Gastrocnemius medialis (tissue), 4 donors: ENCODE measurements around the gene HSPG2. TPM values are rescaled to one million over a fixed set of nuclear protein-coding genes. Genes with fewer than 3 reads are reported as not detected.

ENCODE experiments used
- ATAC-seq, 2 donors: fragments of 150-250 bp; one replicate each; pipeline ENCODE4 v1.9.1; 2016
- DNase-seq, 2 donors: peaks; one replicate each; pipeline ENCODE4 v3.0.0-alpha.2; 2019
- H3K27ac ChIP-seq, 4 donors: fragments of 200-600 bp; sonication (generic); 1 replicate in 1 of 4; 2 replicates in 3 of 4; pipeline ENCODE4 v1.5.1; 2016 to 2018; ENCODE audit warnings: mild to moderate bottlenecking in 2 of 4, moderate library complexity in 1 of 4
- H3K27me3 ChIP-seq, 3 donors: fragments of 200-600 bp; sonication (generic) in 2 of 3; 1 replicate in 1 of 3; 2 replicates in 2 of 3; pipeline versions ENCODE4 v1.5.1 to v1.6.0; 2016 to 2019; ENCODE audit warnings: mild to moderate bottlenecking in 1 of 3, moderate library complexity in 1 of 3
- H3K36me3 ChIP-seq, 2 donors: fragments of 200-600 bp; sonication (generic) in 1 of 2; one replicate each; pipeline ENCODE4 v1.5.1; 2017 to 2018
- H3K4me1 ChIP-seq, 2 donors: fragments of 200-600 bp; sonication (generic) in 1 of 2; one replicate each; pipeline ENCODE4 v1.5.1; 2016 to 2017; ENCODE audit warnings: mild to moderate bottlenecking in 2 of 2
- H3K4me3 ChIP-seq, 4 donors: fragments of 200-600 bp; sonication (generic) in 3 of 4; 1 replicate in 1 of 4; 2 replicates in 3 of 4; pipeline ENCODE4 v1.5.1; 2016 to 2019; ENCODE audit warnings: mild to moderate bottlenecking in 2 of 4
- H3K9me3 ChIP-seq, 3 donors: fragments of 200-600 bp; sonication (generic) in 2 of 3; 1 replicate in 1 of 3; 2 replicates in 2 of 3; pipeline ENCODE4 v1.5.1; 2016 to 2019
- CTCF ChIP-seq, 5 experiments: fragments of 450-650 bp in 3 of 5; fragments of 200-600 bp in 2 of 5; sonication (generic) in 2 of 5; IDR thresholded peaks in 4 of 5; conservative IDR thresholded peaks in 1 of 5; 1 replicate in 4 of 5; 2 replicates in 1 of 5; pipeline ENCODE4 v1.5.1; 2016 to 2019; ENCODE audit warnings: antibody characterized with exemption in 5 of 5, mild to moderate bottlenecking in 3 of 5, moderate library complexity in 3 of 5
- POLR2A ChIP-seq, 2 donors: fragments of 450-650 bp; IDR thresholded peaks; one replicate each; pipeline ENCODE4 v1.6.1; 2017; ENCODE audit warnings: antibody characterized with exemption in 2 of 2, mild to moderate bottlenecking in 2 of 2, moderate library complexity in 2 of 2
- in situ Hi-C, 4 donors: fragments of 200-750 bp; cut with MboI; loops; one replicate each; pipeline versions ENCODE4 v1.15.0 to v1.8.0; 2017; ENCODE audit warnings: low sequenced_read_pairs in 4 of 4
- intact Hi-C: fragments of 100-400 bp; cut with DNase I; formaldehyde crosslinking; loops from one replicate; pipeline ENCODE4 v1.15.1; 2023; ENCODE audit warnings: low total_unique reads
- total RNA-seq, 4 donors: library from RNA; depleted of rRNA; stranded (reverse); fragments of >200 nt; gene quantifications; one replicate each; pipeline versions ENCODE4 v1.1.0 to v1.2.3, GENCODE V29; 2016

The HSPG2 gene
- total RNA-seq, 4 donors from 2014 or later: 68.9 to 108 (median 83.5) TPM

GRCh38 chr1:21873761-21874160, 63.3 kb downstream of the HSPG2 start:
- H3K36me3 ChIP-seq: peaks cover 0 to 74% of the 10 kb centered on the region in 2 donors
- intact Hi-C loops (loop anchor here (5.0 kb wide), 1 partner anchor 89 kb away; no protein-coding TSS in a partner anchor), in situ Hi-C loops (loop anchor here in 2 of 4 donors (25.0 kb wide), 1 partner anchor 89 kb away; no protein-coding TSS in a partner anchor)
- DNase-seq (no peak), ATAC-seq (no peak)
- no peak overlapping the region for H3K27ac ChIP-seq
- H3K4me3 ChIP-seq: no peak overlapping the region
- TF ChIP-seq CTCF (IDR thresholded peaks at IDR 0.05 in 4 of 5, conservative IDR thresholded peaks at IDR 0.05 in 1 of 5) (no peak), POLR2A (IDR thresholded peaks at IDR 0.05) (no peak)
- no peaks in the 10 kb centered on the region for H3K9me3 ChIP-seq
- no peaks in the 10 kb centered on the region for H3K27me3 ChIP-seq
- H3K4me1 ChIP-seq: peaks cover 9% of the 10 kb centered on the region in 2 donors

GRCh38 chr1:21873174-21873573, 63.9 kb downstream of the HSPG2 start:
- no peaks in the 10 kb centered on the region for H3K27me3 ChIP-seq
- peaks cover 0 to 73% of the 10 kb centered on the region in 2 donors for H3K36me3 ChIP-seq
- DNase-seq (no peak), ATAC-seq (no peak)
- H3K4me1 ChIP-seq: peaks cover 9% of the 10 kb centered on the region in 2 donors
- in situ Hi-C loops (loop anchor here in 2 of 4 donors (25.0 kb wide), 1 partner anchor 89 kb away; no protein-coding TSS in a partner anchor), intact Hi-C loops (loop anchor here (5.0 kb wide), 1 partner anchor 89 kb away; no protein-coding TSS in a partner anchor)
- H3K4me3 ChIP-seq: no peak overlapping the region
- TF ChIP-seq CTCF (IDR thresholded peaks at IDR 0.05 in 4 of 5, conservative IDR thresholded peaks at IDR 0.05 in 1 of 5): no peak
- no peak for TF ChIP-seq POLR2A (IDR thresholded peaks at IDR 0.05)
- no peaks in the 10 kb centered on the region for H3K9me3 ChIP-seq
- no peak overlapping the region for H3K27ac ChIP-seq

GRCh38 chr1:21872445-21873079, 64.5 kb downstream of the HSPG2 start:
- in situ Hi-C loops: loop anchor here in 2 of 4 donors (25.0 kb wide), 1 partner anchor 90 kb away; no protein-coding TSS in a partner anchor
- H3K27ac ChIP-seq: no peak overlapping the region
- intact Hi-C loops: loop anchor here (5.0 kb wide), 1 partner anchor 90 kb away; no protein-coding TSS in a partner anchor

GRCh38 chr1:21871943-21872342, 65.2 kb downstream of the HSPG2 start:
- peak in 1 of 2 donors; percentile 51 for DNase-seq
- TF ChIP-seq CTCF (IDR thresholded peaks at IDR 0.05 in 4 of 5, conservative IDR thresholded peaks at IDR 0.05 in 1 of 5): no peak
- TF ChIP-seq POLR2A (IDR thresholded peaks at IDR 0.05): no peak
- Histone ChIP-seq H3K27me3 (no peaks in the 10 kb centered on the region), H3K4me1 (peaks cover 9% of the 10 kb centered on the region in 2 donors), H3K4me3 (no peak overlapping the region), H3K27ac (no peak overlapping the region), H3K9me3 (no peaks in the 10 kb centered on the region), H3K36me3 (peaks cover 0 to 65% of the 10 kb centered on the region in 2 donors)
- intact Hi-C loops (loop anchor here (5.0 kb wide), 1 partner anchor 90 kb away; no protein-coding TSS in a partner anchor), in situ Hi-C loops (loop anchor here in 2 of 4 donors (25.0 kb wide), 1 partner anchor 90 kb away; no protein-coding TSS in a partner anchor)
- ATAC-seq: peak in 1 of 2 donors; percentile 27

More at GRCh38 chr1:21872445-21873079, 64.5 kb downstream of the HSPG2 start:
- H3K4me1 ChIP-seq: peaks cover 9% of the 10 kb centered on the region in 2 donors
- ATAC-seq: no peak
- peaks cover 0 to 69% of the 10 kb centered on the region in 2 donors for H3K36me3 ChIP-seq
- no peak overlapping the region for H3K4me3 ChIP-seq
- no peak for DNase-seq
- H3K27me3 ChIP-seq: no peaks in the 10 kb centered on the region
- no peaks in the 10 kb centered on the region for H3K9me3 ChIP-seq
- TF ChIP-seq CTCF (IDR thresholded peaks at IDR 0.05 in 4 of 5, conservative IDR thresholded peaks at IDR 0.05 in 1 of 5) (no peak), POLR2A (IDR thresholded peaks at IDR 0.05) (no peak)
